ENCODE results near the gene AP1G1. TPM values are rescaled to one million over a fixed set of nuclear protein-coding genes. Genes with fewer than 3 reads are reported as not detected.

The AP1G1 gene
- total and polyA plus RNA-seq, 2 of the 8 experiments (the other 6 are each of a cell fraction or from before 2014, with no cell fraction given) = 43.9 to 68.4 TPM

DNA sequence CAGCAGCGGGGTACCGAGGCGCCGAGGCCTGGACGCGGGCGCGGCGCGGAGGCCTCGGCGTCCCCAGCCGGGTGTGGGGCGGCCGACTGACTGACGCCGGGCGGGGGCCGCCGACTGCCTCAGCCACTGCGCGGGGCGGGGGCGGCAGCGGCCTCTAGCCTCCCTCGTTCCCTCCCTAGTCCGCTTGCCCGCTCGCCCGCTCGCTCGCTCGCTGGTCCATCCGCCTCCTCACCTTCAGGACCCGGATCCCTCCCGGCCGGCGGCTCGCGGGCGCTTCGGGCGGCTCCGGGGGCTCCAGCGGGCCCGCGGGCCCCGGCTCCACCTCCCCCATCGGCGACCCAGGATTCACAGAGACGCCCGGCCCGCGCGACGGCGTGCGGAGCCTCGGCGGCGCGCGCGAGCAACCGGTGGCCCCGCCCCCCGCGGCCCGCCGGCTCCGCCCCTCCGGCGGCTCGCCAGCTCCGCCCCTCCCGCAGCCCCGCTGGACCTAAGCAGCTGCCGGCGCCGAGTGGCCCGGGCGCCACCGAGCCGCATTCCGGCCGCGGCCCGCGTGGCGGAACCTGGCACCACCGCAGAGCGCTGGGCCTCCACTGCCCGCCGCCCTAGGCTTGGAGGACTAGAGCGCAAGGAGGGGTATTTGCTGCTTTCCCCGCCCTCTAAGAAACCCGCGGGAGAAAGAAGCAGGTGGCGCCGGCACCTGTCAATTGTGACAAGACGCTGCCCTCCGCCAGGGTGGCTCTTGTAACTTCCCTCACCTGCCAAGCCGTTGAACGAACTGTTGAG, 84.9 kb downstream of the AP1G1 start:
- no peak overlapping the region for H4K5ac ChIP-seq (ENCODE audit: insufficient read length, low read depth, low read length)
- peaks cover 0 to 1% of the 10 kb centered on the region in 2 experiments for H4K20me1 ChIP-seq (replicated peaks in 1 of 2; ENCODE audit: control insufficient read depth in 1 of 2, insufficient read depth in 2 of 2, low read length in 2 of 2)
- TF ChIP-seq KDM4A (IDR thresholded peaks at IDR 0.05; ENCODE audit: low read depth, low read length, severe bottlenecking) (peak; percentile 65), CBX8 (IDR thresholded peaks at IDR 0.05; ENCODE audit: borderline replicate concordance, low read depth, low read length) (no peak), KDM1A (IDR thresholded peaks at IDR 0.05; ENCODE audit: borderline replicate concordance, low read length) (no peak), RAD21 (IDR thresholded peaks at IDR 0.05 in 1 of 2, conservative IDR thresholded peaks at IDR 0.05 in 1 of 2; ENCODE audit: low read depth in 2 of 2, low read length in 2 of 2) (no peak; a peak in 1 of 4 replicates), RFX5 (IDR thresholded peaks at IDR 0.05; ENCODE audit: borderline replicate concordance, low read depth, low read length) (no peak), ZNF274 (IDR thresholded peaks at IDR 0.05; ENCODE audit: borderline replicate concordance, extremely low read depth, low read length) (no peak), BRCA1 (IDR thresholded peaks at IDR 0.05; ENCODE audit: low read depth, low read length) (no peak), HDAC2 (IDR thresholded peaks at IDR 0.05; ENCODE audit: borderline replicate concordance in 1 of 2, low read depth in 2 of 2, low read length in 2 of 2) (peak in 1 of 2 experiments; percentile 76; a peak in 2 of 4 replicates)
- TF ChIP-seq, protein P1, sequence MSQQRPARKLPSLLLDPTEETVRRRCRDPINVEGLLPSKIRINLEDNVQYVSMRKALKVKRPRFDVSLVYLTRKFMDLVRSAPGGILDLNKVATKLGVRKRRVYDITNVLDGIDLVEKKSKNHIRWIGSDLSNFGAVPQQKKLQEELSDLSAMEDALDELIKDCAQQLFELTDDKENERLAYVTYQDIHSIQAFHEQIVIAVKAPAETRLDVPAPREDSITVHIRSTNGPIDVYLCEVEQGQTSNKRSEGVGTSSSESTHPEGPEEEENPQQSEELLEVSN (IDR thresholded peaks at IDR 0.05) = peak; percentile 81

More for the DNA sequence above, 84.9 kb downstream of the AP1G1 start:
- Histone ChIP-seq H3K4me3 (ENCODE audit: extremely low read depth in 1 of 4, insufficient read depth in 2 of 4, low read depth in 3 of 4, low read length in 4 of 4) (peak overlapping the region; percentile 68 to 86 (median 76)), H3K18ac (ENCODE audit: extremely low read depth, low read length) (0 out of 2 replicates have a peak overlapping the region, but pooled peaks have one; percentile 19), H3K14ac (ENCODE audit: insufficient read length) (no peak overlapping the region), H3K79me2 (ENCODE audit: control insufficient read depth in 1 of 2, insufficient read depth in 2 of 2, low read length in 2 of 2) (peaks cover 0 to 29% of the 10 kb centered on the region in 2 experiments; a peak in 2 of 4 replicates), H3K27ac (ENCODE audit: low read depth, low read length) (peak overlapping the region; percentile 38; the same call in 1 of the 2 replicates), H3K4me1 (replicated peaks in 1 of 4; ENCODE audit: control insufficient read depth in 3 of 4, insufficient read depth in 4 of 4, low read length in 3 of 4) (peaks cover 0 to 3% (median 1%) of the 10 kb centered on the region in 4 experiments; a peak in 2 of 7 replicates), H2BK12ac (ENCODE audit: low read depth, low read length) (no peak overlapping the region), H3K9ac (replicated peaks in 1 of 4; ENCODE audit: extremely low read depth in 1 of 4, low read depth in 3 of 4, low read length in 3 of 4) (peak overlapping the region; percentile 16 to 80 (median 70); a peak in 5 of 7 replicates), H3K56ac (replicated peaks; ENCODE audit: insufficient read length, low read depth, low read length) (no peak overlapping the region), H3K79me1 (ENCODE audit: low read depth, low read length) (no peaks in the 10 kb centered on the region), H4K8ac (ENCODE audit: extremely low read depth, insufficient read depth, low read length) (peak overlapping the region; percentile 54; the same call in 1 of the 2 replicates), H3K36me3 (ENCODE audit: control insufficient read depth in 2 of 4, insufficient read depth in 4 of 4, low read length in 3 of 4) (no peaks in the 10 kb centered on the region), H2AFZ (ENCODE audit: low read length) (0 out of 2 replicates have a peak overlapping the region, but pooled peaks have one; percentile 20), H4K91ac (replicated peaks; ENCODE audit: insufficient read length, low read length) (no peak overlapping the region), H3K9me3 (ENCODE audit: insufficient read depth in 2 of 2, low read depth in 1 of 2, low read length in 1 of 2) (no peaks in the 10 kb centered on the region), H2BK120ac (replicated peaks; ENCODE audit: low read depth, low read length) (no peak overlapping the region), H3K23ac (ENCODE audit: insufficient read length) (no peak overlapping the region), H2BK20ac (ENCODE audit: low read length) (no peak overlapping the region), H2AK5ac (ENCODE audit: low read depth, low read length) (no peak overlapping the region), H3K4me2 (ENCODE audit: insufficient read depth in 1 of 2, low read depth in 2 of 2, low read length in 2 of 2) (peak overlapping the region; percentile 63 to 76), H3K27me3 (replicated peaks in 1 of 4; ENCODE audit: control insufficient read depth in 3 of 4, extremely low read depth in 1 of 4, insufficient read depth in 3 of 4, low read length in 3 of 4) (no peaks in the 10 kb centered on the region; a peak in 3 of 7 replicates), H2BK5ac (ENCODE audit: low read depth, low read length) (no peak overlapping the region; the same call in 1 of the 2 replicates), H2BK15ac (ENCODE audit: low read length) (no peak overlapping the region), H3K23me2 (ENCODE audit: low read depth, low read length) (peaks cover 3% of the 10 kb centered on the region; the same call in 1 of the 2 replicates), H3K4ac (replicated peaks; ENCODE audit: insufficient read length, low read depth, low read length) (no peak overlapping the region)
- DNase-seq (ENCODE audit: low read depth in 1 of 2, low spot score in 2 of 2) (peak; percentile 17 to 86), FAIRE-seq (no peak)
- CTCF ChIA-PET (ENCODE audit: partially characterized antibody) = no interaction called here
- POLR2A ChIA-PET (ENCODE audit: partially characterized antibody) = interaction anchor here (1.4 to 2.0 kb wide), 4 partner anchors 11 to 85 kb away, joined by 3 to 21 read pairs (median 6); partner anchors contain the start of gene AP1G1
- 4% methylated on average over 26 of the region's 104 CpGs; no CpG with 5 or more reads in 1 of the 2 experiments for WGBS, 2 experiments (ENCODE audit: extremely low coverage in 1 of 2, insufficient coverage in 1 of 2, insufficient read length in 1 of 2, insufficient replicate concordance in 2 of 2, low coverage in 1 of 2, low lambda C conversion rate in 2 of 2, missing lambda C conversion rate in 1 of 2)
